TTC549 (cell line): ENCODE measurements around the gene GEMIN7.
A peak's percentile ranks its signal among the peaks of the same experiment; 100 is the strongest.

ENCODE experiments used
- FAIRE-seq: peaks from 2 replicates; lab custom pipeline; 2012; peaks lifted over from hg19 to GRCh38; lab: Jason Lieb, UNC

The GEMIN7 gene, protein sequence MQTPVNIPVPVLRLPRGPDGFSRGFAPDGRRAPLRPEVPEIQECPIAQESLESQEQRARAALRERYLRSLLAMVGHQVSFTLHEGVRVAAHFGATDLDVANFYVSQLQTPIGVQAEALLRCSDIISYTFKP

DNA sequence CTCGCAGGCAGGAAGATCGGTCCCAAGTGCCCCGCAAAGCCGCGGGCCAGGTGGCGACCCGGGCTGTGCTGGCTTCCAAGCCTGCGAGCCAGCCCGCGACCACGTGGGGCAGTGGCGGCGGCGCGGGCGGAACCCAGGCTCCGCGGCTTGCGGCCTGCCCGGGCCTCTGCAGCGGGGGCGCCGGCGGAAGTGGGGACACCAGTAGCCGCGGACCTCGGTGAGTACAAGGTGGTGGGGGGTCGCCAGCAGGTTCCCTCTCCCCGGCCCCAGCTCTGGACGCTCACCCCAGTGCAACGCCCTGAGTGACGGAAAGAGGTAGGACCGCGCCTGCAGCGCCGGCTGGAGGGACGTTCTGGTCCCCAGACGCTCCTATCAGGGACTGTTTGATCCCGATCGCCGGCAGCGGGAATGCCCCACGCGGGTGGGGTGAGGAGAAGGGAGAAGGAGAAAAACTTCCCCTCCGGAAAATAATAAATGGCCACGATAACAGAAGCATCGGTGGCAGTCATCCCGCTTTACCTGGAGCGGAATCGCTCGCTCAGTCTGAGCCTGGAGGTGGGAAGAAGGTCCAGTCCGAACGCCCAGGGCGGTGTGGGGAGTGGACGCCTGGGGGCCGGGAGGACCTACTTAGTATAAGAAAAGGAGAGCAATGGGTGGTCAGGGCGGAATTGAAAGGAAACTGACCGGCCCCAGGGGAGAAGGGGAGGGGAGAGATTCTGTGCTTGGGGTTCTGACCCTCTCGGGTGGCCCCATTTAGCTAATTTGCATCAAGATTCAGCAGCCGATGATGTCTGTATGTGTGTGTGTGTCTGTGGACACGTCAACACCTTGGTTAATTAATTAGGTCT lies at the start of gene GEMIN7:
Gene GEMIN7 (plus strand): TSS at position 198 of the 848 bp plus-strand sequence. CDS start 10,855 bp downstream, outside the sequence.
- FAIRE-seq = no peak

DNA sequence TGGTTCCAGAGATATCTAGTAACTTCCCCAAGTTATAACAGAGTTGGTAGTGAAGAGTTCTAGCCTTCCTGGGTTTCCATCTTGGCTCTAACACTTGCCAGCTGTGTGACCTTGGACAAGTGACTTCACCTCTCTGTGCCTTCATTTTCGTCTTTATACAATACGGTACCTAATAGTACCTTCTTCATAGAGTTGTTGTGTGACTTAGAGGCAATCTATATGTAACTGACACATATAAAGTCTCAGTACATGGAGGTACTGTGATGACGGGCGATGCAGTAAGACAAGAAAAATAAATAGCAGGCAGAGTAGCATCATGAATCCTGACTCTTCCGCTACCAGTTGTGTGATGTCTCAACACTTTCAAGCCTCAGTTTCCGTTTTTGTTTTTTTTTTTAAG lies 48.2 kb upstream of the GEMIN7 start:
- no peak for FAIRE-seq

DNA sequence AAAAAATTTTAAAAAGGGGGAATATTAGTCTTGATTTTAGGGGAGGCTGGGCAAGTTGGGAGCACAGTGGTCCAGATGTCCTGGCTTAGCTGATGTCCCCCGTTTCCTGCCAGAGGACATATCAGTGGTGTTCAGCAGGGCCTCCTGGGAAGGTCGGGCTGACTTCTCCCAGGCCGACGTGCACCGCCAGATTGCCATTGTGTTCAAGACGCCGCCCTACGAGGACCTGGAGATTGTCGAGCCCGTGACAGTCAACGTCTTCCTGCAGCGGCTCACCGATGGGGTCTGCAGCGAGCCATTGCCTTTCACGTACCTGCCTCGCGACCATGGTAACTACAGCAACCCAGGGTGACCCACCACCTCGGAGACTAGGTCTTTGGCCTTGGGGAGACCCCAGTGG lies 46.6 kb upstream of the GEMIN7 start:
- FAIRE-seq = no peak

DNA sequence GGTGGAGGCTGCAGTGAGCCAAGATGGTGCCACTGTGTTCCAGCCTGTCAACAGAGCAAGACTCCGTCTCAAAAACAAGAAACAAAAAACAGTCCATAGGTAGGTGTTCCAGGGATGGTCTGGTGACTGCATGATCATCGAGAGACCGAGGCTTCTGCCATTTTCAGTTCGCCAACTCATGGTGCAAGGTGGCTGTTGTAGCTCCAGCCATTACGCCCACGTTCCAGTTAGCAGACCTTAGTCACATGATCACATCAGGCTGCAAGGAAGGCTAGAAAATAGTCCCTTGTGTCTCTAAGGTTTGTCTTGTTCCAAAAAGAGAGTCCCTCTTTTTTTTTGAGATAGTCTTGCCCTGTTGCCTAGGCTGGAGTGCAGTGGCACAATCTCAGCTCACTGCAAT lies 43.3 kb upstream of the GEMIN7 start:
- FAIRE-seq = no peak

DNA sequence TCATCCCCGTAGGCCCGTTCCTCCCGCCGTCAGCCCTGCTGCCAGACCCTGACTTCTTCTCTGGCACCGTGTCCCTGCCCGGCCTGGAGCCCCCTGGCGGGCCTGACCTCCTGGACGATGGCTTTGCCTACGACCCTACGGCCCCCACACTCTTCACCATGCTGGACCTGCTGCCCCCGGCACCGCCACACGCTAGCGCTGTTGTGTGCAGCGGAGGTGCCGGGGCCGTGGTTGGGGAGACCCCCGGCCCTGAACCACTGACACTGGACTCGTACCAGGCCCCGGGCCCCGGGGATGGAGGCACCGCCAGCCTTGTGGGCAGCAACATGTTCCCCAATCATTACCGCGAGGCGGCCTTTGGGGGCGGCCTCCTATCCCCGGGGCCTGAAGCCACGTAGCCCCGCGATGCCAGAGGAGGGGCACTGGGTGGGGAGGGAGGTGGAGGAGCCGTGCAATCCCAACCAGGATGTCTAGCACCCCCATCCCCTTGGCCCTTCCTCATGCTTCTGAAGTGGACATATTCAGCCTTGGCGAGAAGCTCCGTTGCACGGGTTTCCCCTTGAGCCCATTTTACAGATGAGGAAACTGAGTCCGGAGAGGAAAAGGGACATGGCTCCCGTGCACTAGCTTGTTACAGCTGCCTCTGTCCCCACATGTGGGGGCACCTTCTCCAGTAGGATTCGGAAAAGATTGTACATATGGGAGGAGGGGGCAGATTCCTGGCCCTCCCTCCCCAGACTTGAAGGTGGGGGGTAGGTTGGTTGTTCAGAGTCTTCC lies 41.5 kb upstream of the GEMIN7 start:
- no peak for FAIRE-seq

DNA sequence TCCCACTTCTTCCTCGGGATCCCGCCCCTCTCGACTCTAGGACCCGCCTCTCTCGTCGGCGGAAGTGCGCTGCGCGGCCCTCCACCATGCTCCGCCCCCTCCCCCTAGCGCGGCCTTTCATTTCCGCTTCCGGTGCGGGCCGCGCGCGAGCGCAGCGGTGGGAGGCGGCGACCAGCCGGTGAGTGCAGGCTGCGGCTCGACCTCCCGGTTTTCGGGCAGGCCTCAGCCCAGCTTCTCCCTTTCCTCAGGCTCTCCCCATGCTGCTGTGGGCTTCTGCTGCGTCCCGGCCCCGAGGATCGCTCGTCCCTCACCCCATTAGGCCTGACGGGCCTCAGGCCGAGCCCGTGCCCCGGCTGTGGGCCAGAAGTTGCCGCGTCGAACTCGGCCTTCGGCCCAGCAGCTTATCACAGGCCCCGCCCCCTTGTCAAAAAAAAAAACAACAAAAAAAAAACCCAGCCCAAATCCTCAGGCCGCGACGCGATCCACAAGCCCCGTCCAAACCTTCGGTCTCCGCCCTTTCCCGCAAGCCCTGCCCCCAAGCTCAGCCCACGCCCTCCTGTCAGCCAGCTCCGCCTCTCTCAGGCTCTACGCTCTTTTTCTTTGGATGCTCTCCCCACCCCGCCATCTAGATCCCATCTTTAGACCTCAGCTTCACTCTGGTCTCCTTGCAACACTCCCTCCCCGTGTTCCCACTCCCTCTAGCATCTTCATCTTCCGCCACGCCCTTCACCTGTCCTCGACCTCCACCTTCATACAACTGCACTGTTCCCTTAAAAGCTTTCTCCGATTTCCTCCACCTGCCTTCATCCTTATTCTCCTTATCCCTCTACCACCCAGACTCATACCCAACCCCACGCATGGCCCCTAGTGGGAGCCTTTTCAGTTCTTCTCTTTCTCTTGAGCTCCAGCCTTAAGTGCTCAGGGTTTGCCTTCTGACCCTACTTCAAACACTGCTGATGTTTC lies 39.8 kb upstream of the GEMIN7 start, which contains the start of gene CLASRP:
Gene CLASRP (plus strand): TSS at position 115 of the 963 bp plus-strand sequence. CDS start 1,168 bp downstream, outside the sequence.
- peak; percentile 80 for FAIRE-seq

DNA sequence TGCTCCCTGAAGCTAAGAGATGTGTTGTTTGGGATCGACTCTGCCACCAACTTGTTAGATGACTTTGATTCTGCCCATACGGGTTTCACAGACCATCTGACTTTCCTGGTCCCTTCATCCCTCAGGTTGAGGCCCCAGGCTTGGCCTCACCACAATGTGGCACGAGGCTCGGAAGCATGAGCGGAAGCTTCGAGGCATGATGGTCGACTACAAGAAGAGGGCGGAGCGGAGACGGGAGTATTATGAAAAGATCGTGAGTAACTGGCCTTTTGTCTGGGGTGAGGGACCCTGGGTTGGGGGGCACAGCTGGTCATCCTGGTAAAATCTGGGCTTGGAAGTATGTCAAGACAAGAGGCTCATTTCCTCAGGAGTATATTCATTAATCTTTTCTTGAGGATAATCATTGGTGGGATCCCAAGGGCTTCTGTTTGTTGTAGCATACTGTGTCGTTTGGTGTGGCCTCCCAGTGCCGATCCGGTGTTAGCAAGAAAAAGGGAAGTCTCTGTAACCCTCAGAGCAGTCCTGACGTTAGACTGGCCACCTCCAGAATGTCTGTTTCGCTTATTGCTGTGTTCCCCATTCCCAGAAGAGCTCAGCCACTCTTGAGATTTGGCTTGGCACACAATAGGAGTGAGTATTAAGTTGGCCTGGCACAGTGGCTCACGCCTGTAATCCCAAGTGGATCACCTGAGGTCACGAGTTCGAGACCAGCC lies 38.8 kb upstream of the GEMIN7 start:
- no peak for FAIRE-seq

DNA sequence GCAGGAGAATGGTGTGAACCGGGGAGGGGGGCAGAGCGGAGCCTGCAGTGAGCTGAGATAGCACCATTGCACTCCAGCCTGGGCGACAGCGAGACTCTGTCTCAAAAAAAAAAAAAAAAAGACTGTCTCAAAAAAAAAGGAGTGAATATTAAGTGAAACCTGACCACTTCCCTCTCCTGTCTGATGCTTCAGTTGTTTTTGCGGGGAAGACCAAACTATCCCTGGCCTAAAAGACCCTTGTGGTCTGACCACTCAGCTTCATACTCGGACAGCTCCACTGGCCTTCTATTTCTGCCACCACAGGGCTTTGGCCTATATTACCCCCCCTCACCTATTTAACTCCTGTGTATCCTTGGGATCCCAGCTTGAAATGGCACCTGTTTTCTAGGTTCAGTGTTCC lies 37.9 kb upstream of the GEMIN7 start:
- FAIRE-seq = no peak

DNA sequence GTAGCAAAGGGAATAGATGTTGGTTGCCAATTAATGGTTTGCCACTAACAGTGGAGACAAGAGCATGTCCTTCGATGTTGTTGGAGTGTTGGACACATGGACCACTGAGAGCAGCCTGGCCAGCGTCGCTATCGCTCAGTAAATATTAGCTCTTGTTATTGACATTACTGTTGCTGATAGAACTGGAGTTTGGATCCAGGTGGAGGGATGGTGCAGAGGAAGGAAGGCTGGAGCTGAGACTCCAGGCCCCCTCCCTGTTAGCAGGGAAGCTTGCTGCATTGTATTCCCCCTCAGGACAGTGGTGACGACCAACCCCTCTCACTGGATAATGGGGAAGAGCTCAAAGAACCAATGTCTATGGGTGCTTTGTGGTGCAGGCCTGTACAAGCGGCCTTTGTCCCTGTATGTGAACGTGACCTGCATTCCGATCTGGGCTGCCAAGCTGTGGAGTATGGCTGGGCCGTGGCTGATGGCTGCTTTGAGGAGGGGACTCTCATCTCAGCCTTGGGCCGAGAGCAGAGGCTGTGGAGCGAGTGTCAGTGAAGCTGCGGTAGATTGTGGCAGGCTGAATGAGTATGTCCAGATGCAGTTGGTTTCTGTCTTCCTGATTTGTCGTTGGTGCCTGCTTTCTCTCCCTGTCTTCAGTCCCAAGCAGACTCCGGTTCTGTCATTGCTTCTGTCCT lies 33.2 kb upstream of the GEMIN7 start:
- FAIRE-seq = no peak

DNA sequence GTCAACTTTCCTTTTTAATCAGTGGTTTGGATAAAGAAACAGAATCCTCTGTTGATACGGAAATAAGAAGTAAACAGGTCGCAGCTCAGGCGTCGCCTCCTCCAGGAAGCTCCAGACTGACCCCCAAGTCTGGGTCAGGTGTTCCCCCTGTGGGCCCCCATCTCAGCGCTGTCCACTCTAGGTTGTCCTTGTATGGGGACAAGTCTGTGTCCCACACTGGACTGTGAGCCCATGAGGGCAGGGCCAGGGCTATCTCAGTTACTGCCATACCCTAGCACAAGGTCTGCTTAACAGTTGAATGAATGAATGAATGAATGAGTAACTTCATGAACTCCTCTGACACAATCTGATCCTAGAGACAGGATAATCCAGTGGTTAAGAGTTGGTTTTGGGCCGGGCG lies 32.7 kb upstream of the GEMIN7 start:
- no peak for FAIRE-seq

DNA sequence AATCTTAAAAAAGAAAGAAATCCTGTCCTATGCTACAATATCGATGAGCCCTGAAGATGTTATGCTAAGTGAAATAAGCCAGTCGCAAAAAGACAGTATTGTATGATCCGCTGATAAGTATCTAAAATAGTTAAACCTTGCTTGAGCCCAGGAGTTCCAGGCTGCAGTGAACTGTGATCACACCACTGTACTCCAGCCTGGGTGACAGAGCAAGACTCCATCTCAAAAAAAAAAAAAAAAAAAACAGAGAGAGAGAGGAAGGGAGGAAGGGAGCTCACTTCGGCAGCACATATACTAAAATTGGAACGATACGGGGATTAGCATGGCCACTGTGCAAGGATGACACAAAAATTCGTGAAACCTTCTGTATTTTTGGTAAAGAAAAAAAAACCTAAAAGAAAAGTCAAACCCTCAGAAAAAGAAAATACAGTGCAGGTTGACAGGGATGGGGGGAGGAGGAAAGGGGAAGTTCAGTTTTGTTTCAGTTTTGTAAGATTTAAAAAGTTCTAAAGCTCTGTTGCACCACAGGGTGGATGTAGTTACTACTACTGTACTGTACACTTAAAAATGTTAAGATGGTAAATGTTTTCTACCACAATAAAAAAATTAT lies 31.8 kb upstream of the GEMIN7 start:
- FAIRE-seq = no peak

DNA sequence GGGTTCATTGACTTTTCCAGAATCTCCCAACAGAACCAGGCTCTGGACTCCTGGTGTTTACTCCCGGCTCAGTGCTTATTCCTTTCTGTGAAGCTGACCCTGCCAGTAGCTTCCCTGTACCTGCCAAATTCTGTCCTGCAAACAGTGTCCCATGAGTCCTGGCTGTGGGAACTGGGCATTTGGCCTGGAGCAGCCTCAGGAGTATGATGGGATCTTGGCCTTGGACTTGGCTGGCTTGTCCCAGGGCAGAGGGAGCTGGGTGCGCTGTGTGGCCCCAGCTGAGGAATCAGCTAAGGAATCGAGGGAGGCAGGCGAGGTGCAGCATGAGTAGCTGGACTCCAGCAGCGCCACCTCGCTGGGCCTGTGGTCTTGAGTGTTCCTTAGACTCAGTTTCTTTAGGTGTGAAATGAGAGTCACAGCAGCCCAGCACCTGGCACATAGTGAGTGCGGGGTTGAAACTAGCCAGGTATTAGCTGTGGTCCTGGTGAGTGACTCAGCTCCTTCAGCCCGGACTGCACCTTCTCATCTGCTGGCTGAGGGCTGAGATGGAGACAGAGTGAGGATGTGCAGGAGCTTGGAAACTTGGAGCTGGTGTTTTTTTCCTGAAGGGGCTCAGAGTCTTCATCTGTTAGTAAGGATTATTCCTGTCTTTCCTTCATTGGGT lies 29.9 kb upstream of the GEMIN7 start:
- no peak for FAIRE-seq

DNA sequence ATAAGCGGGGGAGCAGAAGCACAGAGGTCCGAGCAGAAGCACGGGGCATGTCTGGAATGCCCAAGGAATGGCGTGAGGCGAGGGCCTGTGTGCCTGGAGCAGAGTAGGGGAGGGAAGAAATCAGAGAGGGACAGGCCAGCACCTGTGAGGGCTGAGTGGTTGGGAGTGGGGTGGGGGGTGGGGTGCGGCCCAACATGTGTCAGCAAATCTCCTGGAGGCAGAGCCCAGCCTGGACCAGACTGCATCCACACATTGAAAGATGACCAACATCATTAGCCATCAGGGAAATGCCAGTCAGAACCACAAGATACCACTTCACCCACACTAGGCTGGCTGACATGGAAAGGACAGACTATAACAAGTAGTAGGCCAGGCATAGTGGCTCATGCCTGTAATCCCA lies 29.0 kb upstream of the GEMIN7 start:
- FAIRE-seq = no peak

DNA sequence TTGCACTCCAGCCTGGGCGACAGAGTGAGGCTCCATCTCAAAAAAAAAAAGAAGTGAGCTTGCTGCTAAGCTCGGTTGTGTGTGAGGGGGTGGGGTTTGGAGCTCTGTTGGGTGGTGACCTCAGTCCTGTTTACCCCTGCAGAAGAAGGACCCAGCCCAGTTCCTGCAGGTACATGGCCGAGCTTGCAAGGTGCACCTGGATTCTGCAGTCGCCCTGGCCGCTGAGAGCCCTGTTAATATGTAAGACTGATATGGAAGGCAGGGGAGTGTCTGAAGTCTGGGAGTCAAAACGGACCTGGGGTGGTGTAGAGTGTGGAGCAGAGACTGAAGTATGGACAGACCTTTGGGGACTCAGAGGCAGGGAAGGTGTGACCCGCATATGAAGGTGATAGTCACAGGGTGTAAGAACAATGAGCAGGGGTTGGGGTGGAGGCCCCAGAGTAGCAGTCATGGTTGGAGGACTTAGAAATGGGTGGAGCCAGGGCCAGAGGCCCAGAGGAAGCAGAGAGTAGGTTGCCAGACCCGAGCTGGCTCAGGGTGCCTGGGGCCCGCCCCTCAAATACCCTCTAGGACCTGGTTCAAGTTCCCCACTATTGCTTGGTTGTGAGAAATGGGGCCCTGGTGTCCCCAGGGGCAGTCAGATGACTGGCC lies 27.0 kb upstream of the GEMIN7 start:
- no peak for FAIRE-seq

DNA sequence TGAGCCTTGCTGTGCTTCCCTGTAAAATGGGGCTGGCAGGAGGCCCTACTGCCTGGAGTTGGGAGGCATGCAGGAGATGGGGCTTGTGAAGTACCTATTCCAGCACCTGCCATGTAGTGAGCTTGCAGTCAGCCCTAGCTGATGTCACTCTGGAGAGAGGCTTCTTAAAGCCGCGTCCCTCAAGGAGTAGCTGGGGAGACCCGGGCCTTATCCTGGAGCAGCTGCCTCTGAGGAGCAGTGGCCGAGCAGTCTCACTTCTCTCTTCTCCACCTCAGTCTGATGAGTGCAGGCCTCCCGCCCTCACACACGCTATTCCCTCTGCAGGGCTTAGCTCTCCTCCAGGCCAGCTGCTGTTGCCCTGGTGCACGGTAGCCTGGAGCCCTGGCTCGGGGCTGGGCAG lies 22.2 kb upstream of the GEMIN7 start:
- FAIRE-seq = no peak

DNA sequence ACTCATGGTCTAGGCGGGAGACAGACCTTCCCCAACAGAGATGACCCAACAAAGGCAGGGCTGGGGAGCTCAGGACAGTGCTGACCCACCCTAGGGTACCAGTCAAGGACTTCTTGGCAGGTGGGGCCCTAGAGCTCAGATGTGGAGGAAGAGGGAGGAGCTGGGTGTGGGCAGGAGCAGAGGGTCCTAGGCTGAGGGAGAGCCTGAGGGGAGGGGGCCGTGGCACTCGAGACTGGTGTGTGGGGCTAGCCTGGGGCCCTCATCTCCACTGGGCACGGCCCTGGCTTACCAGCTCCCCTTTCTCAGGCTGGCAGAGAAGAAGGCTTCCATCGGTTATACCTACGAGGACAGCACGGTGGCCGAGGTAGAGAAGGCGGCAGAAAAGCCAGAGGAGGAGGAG lies 21.6 kb upstream of the GEMIN7 start:
- FAIRE-seq = no peak

DNA sequence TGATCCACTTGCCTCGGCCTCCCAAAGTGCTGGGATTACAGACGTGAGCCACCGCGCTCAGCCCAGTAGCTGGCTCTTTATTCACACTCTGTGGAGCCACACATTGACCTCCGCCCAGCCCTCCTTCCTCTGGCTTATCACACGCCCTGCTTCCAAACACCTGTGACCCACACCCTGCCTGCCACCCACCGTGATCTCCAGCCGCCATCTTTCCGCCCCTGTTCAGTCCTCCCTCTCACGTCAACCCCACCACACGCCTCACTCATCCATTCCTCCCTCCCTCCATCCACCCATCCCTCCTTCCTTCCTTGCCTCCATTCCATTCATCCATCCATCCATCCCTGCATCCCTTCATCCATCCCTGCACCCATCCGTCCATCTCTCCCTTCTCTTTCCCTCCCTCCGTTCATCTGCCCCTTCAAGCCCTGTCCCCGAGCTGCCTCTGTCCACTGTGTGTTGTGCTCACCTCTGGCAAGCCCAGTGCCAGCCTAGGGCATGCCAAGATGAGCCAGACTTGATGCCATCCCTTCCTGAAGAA lies 20.4 kb upstream of the GEMIN7 start:
- no peak for FAIRE-seq

DNA sequence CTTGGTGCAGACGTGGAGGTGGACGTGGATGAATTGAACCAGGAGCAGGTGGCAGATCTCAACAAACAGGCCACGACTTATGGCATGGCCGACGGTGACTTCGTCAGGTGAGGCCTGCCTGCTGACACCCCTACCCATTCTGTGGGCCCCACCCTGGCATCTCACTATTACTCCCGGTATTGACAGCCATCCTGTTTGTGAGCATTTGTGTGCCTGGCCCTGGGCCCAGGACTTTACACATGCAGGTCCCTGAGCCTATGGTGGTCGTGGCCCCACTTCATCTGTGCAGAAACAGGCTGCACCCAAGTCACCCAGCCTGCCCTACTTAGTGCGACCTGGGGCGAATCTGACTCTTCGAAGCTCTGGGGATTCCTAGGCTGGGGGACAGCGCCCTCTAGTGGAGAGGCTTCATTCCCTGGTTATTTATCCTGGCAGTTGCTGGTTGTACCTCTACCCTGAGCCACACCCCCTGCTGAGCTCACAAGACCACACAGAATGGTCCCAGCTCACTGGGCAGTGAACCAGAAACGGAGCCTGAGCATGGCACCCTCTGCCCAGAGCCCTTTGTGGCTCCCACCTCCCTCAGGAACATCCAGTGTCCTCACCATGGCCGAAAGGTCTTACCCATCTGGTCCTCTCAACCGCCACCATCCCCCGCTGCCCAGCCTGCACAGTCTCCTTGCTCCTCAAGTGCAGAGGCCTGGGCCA lies 19.6 kb upstream of the GEMIN7 start:
- no peak for FAIRE-seq
